ENCODE results near the gene CNGB1.

Gene CNGB1

DNA sequence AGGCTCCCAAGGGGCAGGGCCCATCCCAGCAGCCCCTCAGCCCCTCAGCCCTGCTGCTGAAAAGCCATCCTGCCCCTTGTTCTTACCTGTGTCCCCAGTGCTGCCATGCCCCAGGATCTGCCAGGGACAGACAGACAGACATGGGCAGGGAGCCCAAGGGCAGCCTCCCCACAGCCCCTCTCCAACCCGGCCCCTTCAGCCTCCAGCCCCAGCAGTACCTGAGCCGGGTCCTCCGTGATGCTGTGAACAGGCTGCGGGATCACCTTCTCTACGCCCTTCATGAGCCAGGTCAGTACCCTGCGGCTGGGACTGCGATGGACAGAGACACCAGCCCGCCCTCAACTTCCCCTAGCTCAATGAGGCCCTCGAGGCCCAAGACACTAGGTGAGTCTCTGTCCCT is 8.2 kb downstream of the CNGB1 start:
- H4K20me1 ChIP-seq (ENCODE audit: low read depth, low read length), result no peaks in the 10 kb centered on the region
- no peak overlapping the region for H2AFZ ChIP-seq (ENCODE audit: low read depth, low read length, severe bottlenecking)
- H3K27me3 ChIP-seq (ENCODE audit: low read length), result no peaks in the 10 kb centered on the region
- TF ChIP-seq, protein P1, sequence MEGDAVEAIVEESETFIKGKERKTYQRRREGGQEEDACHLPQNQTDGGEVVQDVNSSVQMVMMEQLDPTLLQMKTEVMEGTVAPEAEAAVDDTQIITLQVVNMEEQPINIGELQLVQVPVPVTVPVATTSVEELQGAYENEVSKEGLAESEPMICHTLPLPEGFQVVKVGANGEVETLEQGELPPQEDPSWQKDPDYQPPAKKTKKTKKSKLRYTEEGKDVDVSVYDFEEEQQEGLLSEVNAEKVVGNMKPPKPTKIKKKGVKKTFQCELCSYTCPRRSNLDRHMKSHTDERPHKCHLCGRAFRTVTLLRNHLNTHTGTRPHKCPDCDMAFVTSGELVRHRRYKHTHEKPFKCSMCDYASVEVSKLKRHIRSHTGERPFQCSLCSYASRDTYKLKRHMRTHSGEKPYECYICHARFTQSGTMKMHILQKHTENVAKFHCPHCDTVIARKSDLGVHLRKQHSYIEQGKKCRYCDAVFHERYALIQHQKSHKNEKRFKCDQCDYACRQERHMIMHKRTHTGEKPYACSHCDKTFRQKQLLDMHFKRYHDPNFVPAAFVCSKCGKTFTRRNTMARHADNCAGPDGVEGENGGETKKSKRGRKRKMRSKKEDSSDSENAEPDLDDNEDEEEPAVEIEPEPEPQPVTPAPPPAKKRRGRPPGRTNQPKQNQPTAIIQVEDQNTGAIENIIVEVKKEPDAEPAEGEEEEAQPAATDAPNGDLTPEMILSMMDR (IDR thresholded peaks at IDR 0.05; ENCODE audit: insufficient read depth, low read length, poor library complexity, severe bottlenecking), result no peak
- no peak for TF ChIP-seq EZH2phosphoT487 (conservative IDR thresholded peaks at IDR 0.05; ENCODE audit: low read length)
- H3F3A ChIP-seq (ENCODE audit: insufficient read depth), result no peaks in the 10 kb centered on the region
- no peak overlapping the region for H3K27ac ChIP-seq (ENCODE audit: low read depth, low read length)
- no peak overlapping the region for H3K4me2 ChIP-seq (ENCODE audit: low read depth, low read length, poor library complexity, severe bottlenecking)
- H3K9ac ChIP-seq (ENCODE audit: low read length), result no peak overlapping the region
- no peaks in the 10 kb centered on the region for H3K36me3 ChIP-seq (ENCODE audit: low read length)
- no peak overlapping the region for H3K4me3 ChIP-seq (ENCODE audit: insufficient read depth, low read length, poor library complexity, severe bottlenecking)
- H3K9me2 ChIP-seq (replicated peaks; ENCODE audit: insufficient read depth, low read length), result no peaks in the 10 kb centered on the region
- no peaks in the 10 kb centered on the region for H3K79me2 ChIP-seq (ENCODE audit: insufficient read depth, low read length)
- no peaks in the 10 kb centered on the region for H3K9me3 ChIP-seq (ENCODE audit: insufficient read depth, low read length)

DNA sequence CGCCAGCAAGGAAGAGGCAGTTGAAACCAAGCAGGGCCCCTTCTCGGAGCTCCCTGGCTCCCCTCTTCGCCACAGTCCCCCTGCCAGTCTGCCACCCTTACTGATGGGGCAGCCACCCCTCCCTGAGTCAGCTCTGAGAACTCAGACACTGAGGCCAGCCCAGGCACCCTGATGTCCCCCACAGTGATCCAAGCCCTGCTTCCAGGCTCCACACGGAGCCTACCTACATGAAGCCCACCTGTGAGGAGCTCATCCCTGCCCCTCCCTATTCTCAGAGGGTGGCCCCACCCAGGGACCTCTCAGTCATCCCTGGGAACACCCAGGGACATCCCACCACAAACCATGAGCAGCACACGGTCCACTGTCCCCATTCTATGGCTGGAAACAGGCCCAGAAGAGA is 8.9 kb downstream of the CNGB1 start:
- Histone ChIP-seq H3K79me2 (ENCODE audit: insufficient read depth, low read length) (no peaks in the 10 kb centered on the region), H3K4me3 (ENCODE audit: insufficient read depth, low read length, poor library complexity, severe bottlenecking) (no peak overlapping the region), H3K9me3 (ENCODE audit: insufficient read depth, low read length) (no peaks in the 10 kb centered on the region), H3K4me2 (ENCODE audit: low read depth, low read length, poor library complexity, severe bottlenecking) (no peak overlapping the region), H3K9ac (ENCODE audit: low read length) (no peak overlapping the region), H2AFZ (ENCODE audit: low read depth, low read length, severe bottlenecking) (no peak overlapping the region), H4K20me1 (ENCODE audit: low read depth, low read length) (no peaks in the 10 kb centered on the region), H3K36me3 (ENCODE audit: low read length) (no peaks in the 10 kb centered on the region), H3F3A (ENCODE audit: insufficient read depth) (no peaks in the 10 kb centered on the region), H3K27ac (ENCODE audit: low read depth, low read length) (no peak overlapping the region), H3K9me2 (replicated peaks; ENCODE audit: insufficient read depth, low read length) (no peaks in the 10 kb centered on the region), H3K27me3 (ENCODE audit: low read length) (no peaks in the 10 kb centered on the region)
- no peak for TF ChIP-seq EZH2phosphoT487 (conservative IDR thresholded peaks at IDR 0.05; ENCODE audit: low read length)
- TF ChIP-seq, protein P1 (IDR thresholded peaks at IDR 0.05; ENCODE audit: insufficient read depth, low read length, poor library complexity, severe bottlenecking), result no peak

DNA sequence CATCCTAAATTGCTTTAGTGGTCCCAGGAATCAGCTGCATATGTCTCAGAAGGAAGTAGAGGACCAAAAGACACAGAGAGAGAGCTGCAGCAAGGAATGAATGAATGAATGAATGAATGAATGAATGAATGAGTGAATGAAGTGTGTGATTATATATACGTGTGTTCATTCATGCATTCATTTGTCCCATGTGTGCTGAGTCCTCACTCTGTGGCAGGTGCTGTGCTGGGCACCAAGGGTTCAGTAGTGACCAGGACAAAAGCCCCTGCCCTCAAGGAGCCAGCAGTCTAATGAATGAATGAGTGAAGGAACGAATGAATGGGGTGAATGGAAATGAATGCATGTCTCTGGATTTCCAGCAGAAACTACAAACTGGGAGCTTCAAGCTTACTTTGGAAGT is 9.4 kb downstream of the CNGB1 start:
- no peak overlapping the region for H3K9ac ChIP-seq (ENCODE audit: low read length)
- H3K9me3 ChIP-seq (ENCODE audit: insufficient read depth, low read length), result no peaks in the 10 kb centered on the region

More for the DNA sequence above, 9.4 kb downstream of the CNGB1 start:
- Histone ChIP-seq H3K79me2 (ENCODE audit: insufficient read depth, low read length) (no peaks in the 10 kb centered on the region), H4K20me1 (ENCODE audit: low read depth, low read length) (no peaks in the 10 kb centered on the region), H3K27me3 (ENCODE audit: low read length) (no peaks in the 10 kb centered on the region), H2AFZ (ENCODE audit: low read depth, low read length, severe bottlenecking) (no peak overlapping the region), H3K4me3 (ENCODE audit: insufficient read depth, low read length, poor library complexity, severe bottlenecking) (no peak overlapping the region), H3F3A (ENCODE audit: insufficient read depth) (no peaks in the 10 kb centered on the region), H3K36me3 (ENCODE audit: low read length) (no peaks in the 10 kb centered on the region), H3K27ac (ENCODE audit: low read depth, low read length) (no peak overlapping the region), H3K9me2 (replicated peaks; ENCODE audit: insufficient read depth, low read length) (no peaks in the 10 kb centered on the region), H3K4me2 (ENCODE audit: low read depth, low read length, poor library complexity, severe bottlenecking) (no peak overlapping the region)
- no peak for TF ChIP-seq EZH2phosphoT487 (conservative IDR thresholded peaks at IDR 0.05; ENCODE audit: low read length)
- TF ChIP-seq, protein P1 (IDR thresholded peaks at IDR 0.05; ENCODE audit: insufficient read depth, low read length, poor library complexity, severe bottlenecking), result no peak

Measured in SU-DHL-6 (cell line).